DND-41 (cell line): Measurements from ENCODE around the gene CISD3.

Experiments used
- CTCF ChIP-seq: IDR thresholded peaks from 2 replicates; pipeline ENCODE4 v1.5.1; 2012; ENCODE audit warnings: borderline replicate concordance, low read length, moderate library complexity, mild to moderate bottlenecking; ENCODE audit not compliant: poor library complexity, severe bottlenecking; ENCODE audit errors: extremely low read depth
- EZH2 ChIP-seq: IDR thresholded peaks from 3 replicates; pipeline ENCODE4 v1.6.1; 2012; ENCODE audit warnings: borderline replicate concordance, low read depth, mild to moderate bottlenecking, moderate library complexity, low read length, inconsistent platforms; ENCODE audit not compliant: severe bottlenecking

GRCh38 chr17:38715216-38715943 lies 14.8 kb upstream of the CISD3 start:
- no peak for TF ChIP-seq CTCF
- no peak for TF ChIP-seq EZH2
